NT2/D1 (cell line): ENCODE data around the gene CCDC142.
A peak's percentile ranks its signal among the peaks of the same experiment; 100 is the strongest.

Source experiments
- DNase-seq: peaks from one replicate; pipeline ENCODE4 v3.0.0-alpha.2; 2011; ENCODE audit warnings: low read depth, low spot score
- H3K27me3 ChIP-seq: 2 replicates; pipeline ENCODE4 v1.6.0; 2011; ENCODE audit warnings: mild to moderate bottlenecking; ENCODE audit not compliant: insufficient read length, insufficient read depth
- H3K36me3 ChIP-seq: 2 replicates; pipeline ENCODE4 v1.6.1; 2011; ENCODE audit warnings: mild to moderate bottlenecking, low read length, mixed read lengths; ENCODE audit not compliant: insufficient read depth, insufficient read length
- H3K4me1 ChIP-seq: 2 replicates; pipeline ENCODE4 v1.5.1; 2011; ENCODE audit not compliant: insufficient read depth, insufficient read length
- H3K4me3 ChIP-seq: 2 replicates; pipeline ENCODE4 v1.5.1; 2011; ENCODE audit warnings: low read depth; ENCODE audit not compliant: insufficient read length
- H3K9ac ChIP-seq: 2 replicates; pipeline ENCODE4 v1.6.0; 2011; ENCODE audit warnings: low read depth; ENCODE audit not compliant: insufficient read length
- H3K9me3 ChIP-seq: 2 replicates; pipeline ENCODE4 v1.5.1; 2011; ENCODE audit warnings: mild to moderate bottlenecking, low read length; ENCODE audit not compliant: insufficient read depth
- SUZ12 ChIP-seq: IDR thresholded peaks from 2 replicates; pipeline ENCODE4 v1.6.1; 2011; ENCODE audit not compliant: insufficient read length, insufficient read depth; ENCODE audit errors: extremely low read depth
- YY1 ChIP-seq: IDR thresholded peaks from 2 replicates; pipeline ENCODE4 v1.6.1; 2011; ENCODE audit not compliant: insufficient read length, insufficient read depth
- ZNF274 ChIP-seq: IDR thresholded peaks from 2 replicates; pipeline ENCODE4 v1.6.1; 2011; ENCODE audit warnings: mild to moderate bottlenecking, low read depth, low read length

The CCDC142 gene

GRCh38 chr2:74504591-74504990 lies 21.8 kb upstream of the CCDC142 start:
- DNase-seq: no peak
- peaks cover 22% of the 10 kb centered on the region for H3K4me1 ChIP-seq
- no peak overlapping the region for H3K4me3 ChIP-seq
- H3K27me3 ChIP-seq: peaks cover 48% of the 10 kb centered on the region
- H3K9ac ChIP-seq: no peak overlapping the region
- H3K9me3 ChIP-seq: no peaks in the 10 kb centered on the region
- peaks cover 18% of the 10 kb centered on the region for H3K36me3 ChIP-seq
- TF ChIP-seq YY1 (no peak), ZNF274 (no peak), SUZ12 (no peak)

GRCh38 chr2:74503506-74504475 lies 21.0 kb upstream of the CCDC142 start:
- peaks cover 56% of the 10 kb centered on the region for H3K27me3 ChIP-seq
- H3K4me3 ChIP-seq: peak overlapping the region; percentile 57
- no peaks in the 10 kb centered on the region for H3K9me3 ChIP-seq
- H3K36me3 ChIP-seq: peaks cover 18% of the 10 kb centered on the region
- TF ChIP-seq SUZ12 (no peak), ZNF274 (no peak), YY1 (no peak)
- DNase-seq: no peak
- peak overlapping the region; percentile 79 for H3K9ac ChIP-seq
- peaks cover 23% of the 10 kb centered on the region for H3K4me1 ChIP-seq

- Histone ChIP-seq H3K27me3 (peaks cover 65% of the 10 kb centered on the region), H3K9ac (peak overlapping the region; percentile 79), H3K36me3 (peaks cover 18% of the 10 kb centered on the region), H3K9me3 (no peaks in the 10 kb centered on the region), H3K4me3 (peak overlapping the region; percentile 57), H3K4me1 (peaks cover 28% of the 10 kb centered on the region)
- no peak for DNase-seq
- TF ChIP-seq SUZ12 (no peak), YY1 (no peak), ZNF274 (no peak)
Measured at GRCh38 chr2:74502720-74503505, 20.1 kb upstream of the CCDC142 start.

DNA sequence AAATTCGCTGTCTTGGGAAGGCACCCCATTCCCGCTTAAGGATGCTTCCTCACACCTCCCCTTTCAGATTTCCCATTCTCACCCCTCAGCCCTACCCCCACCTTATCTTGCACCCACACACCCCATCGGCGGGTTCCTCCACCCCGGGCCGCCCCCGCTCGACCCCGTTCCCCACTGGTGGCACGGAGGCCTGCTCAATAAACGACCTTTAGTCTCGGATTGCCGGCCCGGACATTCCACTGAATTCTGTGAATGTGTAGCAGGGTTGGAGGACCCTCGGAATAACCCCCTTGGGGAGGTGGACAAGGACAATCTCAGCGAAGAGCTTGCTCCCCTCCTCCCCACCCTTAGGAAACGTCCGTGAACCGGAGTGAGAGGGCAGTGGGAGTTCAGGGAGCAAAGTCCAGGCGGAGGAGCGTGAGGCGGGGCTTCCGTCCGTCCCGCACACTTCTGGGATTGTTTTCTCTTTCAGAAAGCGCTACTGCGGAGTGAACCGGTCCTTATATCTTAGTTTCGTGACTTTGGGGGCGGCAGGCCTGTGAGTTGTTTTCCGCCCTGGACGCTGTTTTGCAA lies 19.4 kb upstream of the CCDC142 start:
- Histone ChIP-seq H3K9ac (peak overlapping the region; percentile 79), H3K36me3 (peaks cover 18% of the 10 kb centered on the region), H3K9me3 (no peaks in the 10 kb centered on the region), H3K4me3 (peak overlapping the region; percentile 57), H3K4me1 (peaks cover 31% of the 10 kb centered on the region), H3K27me3 (peaks cover 71% of the 10 kb centered on the region)
- DNase-seq: no peak
- TF ChIP-seq ZNF274: no peak
- no peak for TF ChIP-seq YY1
- TF ChIP-seq SUZ12: no peak

DNA sequence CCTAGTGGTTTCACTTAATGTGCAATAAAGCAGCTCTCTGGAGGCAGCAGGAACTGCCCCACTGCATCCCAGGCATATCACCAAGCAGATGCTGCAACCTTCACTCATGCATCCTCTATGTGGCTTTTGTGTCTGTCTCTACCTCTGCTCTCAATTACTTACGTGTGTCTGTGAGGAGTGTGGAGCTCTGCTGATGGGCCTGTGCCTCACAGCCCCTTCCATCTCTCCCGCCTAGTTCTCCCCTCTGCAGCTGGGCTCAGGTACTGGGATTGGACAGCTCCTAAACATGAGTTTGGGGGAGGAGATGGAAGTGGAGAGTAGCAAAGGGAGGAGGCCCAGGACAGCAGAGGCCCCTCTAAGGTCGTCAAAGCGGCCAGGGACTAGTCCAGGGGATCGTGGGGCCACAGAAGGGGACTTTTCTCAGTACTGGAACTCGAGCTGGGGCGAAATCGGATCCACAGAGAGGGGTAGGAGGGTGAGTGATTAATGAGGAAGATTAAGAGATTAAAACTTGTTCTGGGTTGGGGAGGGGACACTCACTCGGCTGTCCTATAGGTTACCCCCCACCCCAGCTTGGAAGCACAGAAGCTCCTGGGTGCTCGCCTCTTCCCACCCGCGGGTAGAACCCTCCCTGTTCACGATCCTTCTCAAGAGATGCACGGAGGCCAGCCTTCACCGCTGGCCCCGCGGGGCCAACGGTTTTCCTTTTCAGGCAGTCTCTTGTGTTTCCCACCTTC lies 18.7 kb upstream of the CCDC142 start:
- H3K9me3 ChIP-seq: no peaks in the 10 kb centered on the region
- peaks cover 79% of the 10 kb centered on the region for H3K27me3 ChIP-seq
- no peak for DNase-seq
- H3K4me3 ChIP-seq: no peak overlapping the region
- H3K36me3 ChIP-seq: peaks cover 16% of the 10 kb centered on the region
- H3K9ac ChIP-seq: no peak overlapping the region
- no peak for TF ChIP-seq SUZ12
- TF ChIP-seq ZNF274: no peak
- no peak for TF ChIP-seq YY1
- peaks cover 31% of the 10 kb centered on the region for H3K4me1 ChIP-seq

GRCh38 chr2:74500578-74500946 lies 17.8 kb upstream of the CCDC142 start:
- H3K4me3 ChIP-seq: no peak overlapping the region
- no peak for TF ChIP-seq YY1
- TF ChIP-seq ZNF274: no peak
- TF ChIP-seq SUZ12: no peak
- H3K9ac ChIP-seq: no peak overlapping the region
- peaks cover 10% of the 10 kb centered on the region for H3K36me3 ChIP-seq
- peaks cover 26% of the 10 kb centered on the region for H3K4me1 ChIP-seq
- DNase-seq: no peak
- H3K9me3 ChIP-seq: no peaks in the 10 kb centered on the region
- H3K27me3 ChIP-seq: peaks cover 88% of the 10 kb centered on the region
